ENCODE data around the gene USF3. TPM values are rescaled to one million over a fixed set of nuclear protein-coding genes. Genes with fewer than 3 reads are reported as not detected.

The USF3 gene
- total and polyA plus RNA-seq, 2 of the 4 experiments (the other 2 are of a cell fraction) = 3.0 to 5.2 TPM

DNA sequence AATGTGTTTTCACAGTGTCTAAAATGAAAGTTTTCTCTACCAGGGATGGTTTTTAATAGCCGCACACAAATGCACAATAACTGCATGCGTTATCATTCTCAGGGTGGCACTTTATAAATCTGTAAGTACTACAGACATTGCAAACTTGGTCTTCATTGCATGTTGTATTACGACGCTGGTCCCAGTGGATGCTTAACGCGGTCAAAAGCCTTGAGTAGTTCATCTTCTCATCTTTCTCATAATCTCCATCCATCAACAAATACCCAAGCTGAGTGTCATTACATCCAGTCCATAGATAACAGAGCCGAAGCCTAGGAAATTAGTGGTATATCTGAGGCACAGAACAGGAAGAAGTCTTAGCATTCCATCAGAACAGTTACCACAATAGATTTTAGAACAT, 72.6 kb downstream of the USF3 start:
- Histone ChIP-seq H2BK15ac (ENCODE audit: low read depth, low read length) (no peak overlapping the region), H2BK120ac (ENCODE audit: low read depth, low read length) (no peak overlapping the region), H2BK20ac (ENCODE audit: low read depth, low read length) (no peak overlapping the region), H2BK5ac (ENCODE audit: low read depth, low read length, poor library complexity, severe bottlenecking) (no peak overlapping the region), H3K18ac (ENCODE audit: low read depth, low read length) (no peak overlapping the region), H3K4me2 (ENCODE audit: low read depth, low read length) (0 out of 2 replicates have a peak overlapping the region, but pooled peaks have one; percentile 23), H3K9ac (ENCODE audit: low read depth, low read length) (no peak overlapping the region), H3K4me3 (ENCODE audit: insufficient read depth, low read depth, low read length) (no peak overlapping the region), H3K27me3 (ENCODE audit: control insufficient read depth, insufficient read depth, low read length) (peaks cover 14% of the 10 kb centered on the region), H3K4ac (ENCODE audit: low read depth, low read length) (no peak overlapping the region), H3K23ac (ENCODE audit: low read depth, low read length) (no peak overlapping the region), H4K5ac (ENCODE audit: low read depth, low read length) (no peak overlapping the region), H3K27ac (ENCODE audit: insufficient read depth, low read length) (no peak overlapping the region), H2AFZ (replicated peaks; ENCODE audit: low read length, poor library complexity) (no peak overlapping the region), H4K91ac (ENCODE audit: insufficient read depth, low read depth, low read length) (no peak overlapping the region), H3K36me3 (ENCODE audit: control insufficient read depth, insufficient read depth, low read length) (no peaks in the 10 kb centered on the region), H3K4me1 (ENCODE audit: control insufficient read depth, insufficient read depth, low read length) (no peaks in the 10 kb centered on the region), H2AK9ac (replicated peaks; ENCODE audit: low read depth, low read length, poor library complexity) (no peak overlapping the region), H3K9me3 (ENCODE audit: control insufficient read depth, insufficient read depth, low read length) (no peaks in the 10 kb centered on the region), H3K79me1 (ENCODE audit: low read depth in 1 of 2, low read length in 2 of 2) (no peaks in the 10 kb centered on the region), H3K56ac (ENCODE audit: extremely low read depth, insufficient read depth, low read length) (no peak overlapping the region), H4K20me1 (ENCODE audit: insufficient read depth, low read length) (no peaks in the 10 kb centered on the region), H3K9me1 (ENCODE audit: insufficient read depth, low read length) (no peaks in the 10 kb centered on the region), H3K14ac (replicated peaks; ENCODE audit: low read depth, low read length) (no peak overlapping the region), H4K8ac (ENCODE audit: low read depth in 2 of 2, low read length in 2 of 2) (no peak overlapping the region), H2AK5ac (ENCODE audit: low read depth, low read length) (no peak overlapping the region)
- no TSS peak for BruUV-seq (replicated peaks)
- TF ChIP-seq MAFK (IDR thresholded peaks at IDR 0.05; ENCODE audit: low read depth, low read length) (no peak), CEBPB (IDR thresholded peaks at IDR 0.05; ENCODE audit: low read depth, low read length) (no peak), CHD1 (IDR thresholded peaks at IDR 0.05; ENCODE audit: low read depth, low read length) (no peak), POLR2A (IDR thresholded peaks at IDR 0.05; ENCODE audit: low read depth, low read length) (no peak)
- dilution Hi-C loops (cut with HindIII; ENCODE audit: low sequenced_read_pairs, unreplicated experiment) = no loop called here
- WGBS, 2 experiments (ENCODE audit: extremely low coverage in 2 of 2, insufficient read length in 1 of 2) = 62% methylated on average over 2 of the region's 7 CpGs; no CpG with 5 or more reads in 1 of the 2 experiments
- ATAC-seq (ENCODE audit: low read depth) = no peak
- ChIA-PET CTCF (interaction anchor here (0.6 kb wide), 1 partner anchor 13 kb away, joined by 3 read pairs; no protein-coding TSS in a partner anchor), POLR2A (ENCODE audit: unreplicated experiment) (no interaction called here)
- in situ Hi-C loops (cut with MboI; ENCODE audit: low sequenced_read_pairs) = loop anchor here (5.0 to 10.0 kb wide), 2 partner anchors 132 to 569 kb away; no protein-coding TSS in a partner anchor
- intact Hi-C loops (cut with micrococcal nuclease) = loop anchor here (10.0 kb wide), 2 partner anchors 889 to 979 kb away; partner anchors contain the start of gene CCDC80
- no peak for DNase-seq
